Epithelial cell of proximal tubule (primary cell): ENCODE data around the gene ARMC2. TPM values are rescaled to one million over a fixed set of nuclear protein-coding genes. Genes with fewer than 3 reads are reported as not detected.
"Not testable (repeated sequence)": the region's sequence is repeated elsewhere in the genome, so short reads cannot be mapped to it uniquely, and the experiment has no call there.

Experiments
- DNase-seq: peaks from one replicate; pipeline ENCODE4 v3.0.0-alpha.2; 2011; ENCODE audit warnings: low read depth
- H3K4me3 ChIP-seq: 2 replicates; pipeline ENCODE4 v1.5.1; 2011; ENCODE audit warnings: low read depth, mild to moderate bottlenecking, low read length
- CTCF ChIP-seq: conservative IDR thresholded peaks from 2 replicates; pipeline ENCODE4 v1.5.1; 2012; ENCODE audit warnings: low read depth, mild to moderate bottlenecking, low read length
- total RNA-seq: library from RNA; depleted of rRNA; stranded (reverse); fragments of >200 nt; gene quantifications from 2 replicates; pipeline ENCODE4 v1.2.3, GENCODE V29; 2015

ARMC2 gene
- total RNA-seq, 1 donor from 2014 or later: 1.7 TPM

GRCh38 chr6:108922499-108922898 is 74.3 kb downstream of the ARMC2 start:
- no peak for DNase-seq
- H3K4me3 ChIP-seq: no peak overlapping the region
- TF ChIP-seq CTCF: no peak

- no peak overlapping the region for H3K4me3 ChIP-seq
- TF ChIP-seq CTCF: no peak
- no peak for DNase-seq
These were observed 79.7 kb downstream of the ARMC2 start for GRCh38 chr6:108927927-108928326.

- no peak for TF ChIP-seq CTCF
- no peak overlapping the region for H3K4me3 ChIP-seq
- DNase-seq: no peak
These were observed 80.4 kb downstream of the ARMC2 start for GRCh38 chr6:108928650-108929049.

GRCh38 chr6:108931090-108931489 is 82.9 kb downstream of the ARMC2 start:
- H3K4me3 ChIP-seq, DNase-seq: not testable (repeated sequence)

GRCh38 chr6:108937170-108937569 is 88.9 kb downstream of the ARMC2 start:
- no peak for DNase-seq
- H3K4me3 ChIP-seq: no peak overlapping the region
- no peak for TF ChIP-seq CTCF

- no peak overlapping the region for H3K4me3 ChIP-seq
- DNase-seq: no peak
- no peak for TF ChIP-seq CTCF
These were observed 92.5 kb downstream of the ARMC2 start for GRCh38 chr6:108940741-108941140.

GRCh38 chr6:108941281-108941680 is 93.1 kb downstream of the ARMC2 start:
- no peak for TF ChIP-seq CTCF
- DNase-seq: no peak
- H3K4me3 ChIP-seq: no peak overlapping the region

GRCh38 chr6:108941859-108942258 is 93.6 kb downstream of the ARMC2 start:
- TF ChIP-seq CTCF: no peak
- DNase-seq: no peak
- no peak overlapping the region for H3K4me3 ChIP-seq
